SK-N-SH treated with all-trans-retinoic acid at 6 μM for 48 hours (cell line): ENCODE measurements around the gene HBB.

ENCODE experiments used
- ATAC-seq: fragments of 200-7000 bp; cut with Tn5 transposase; 3 replicates; pipeline ENCODE4 v1.9.1; 2020; ENCODE audit warnings: mild to moderate bottlenecking, moderate library complexity
- ARNTL ChIP-seq: fragments of 450-650 bp; formaldehyde crosslinking; IDR thresholded peaks from 2 replicates; pipeline ENCODE4 v1.5.0; 2020; ENCODE audit warnings: low read depth, mild to moderate bottlenecking, moderate library complexity, borderline replicate concordance
- BACH2 ChIP-seq: fragments of 250-450 bp; sonication (Bioruptor Pico); IDR thresholded peaks from 2 replicates; pipeline ENCODE4 v1.9.0; 2021; ENCODE audit warnings: mild to moderate bottlenecking, borderline replicate concordance
- CSDC2 ChIP-seq: fragments of 250-450 bp; sonication (Bioruptor Pico); IDR thresholded peaks from 2 replicates; pipeline ENCODE4 v1.5.0; 2020; ENCODE audit warnings: mild to moderate bottlenecking, moderate library complexity
- GLIS3 ChIP-seq: fragments of 250-450 bp; sonication (Bioruptor Pico); IDR thresholded peaks from 2 replicates; pipeline ENCODE4 v1.5.0; 2020; ENCODE audit warnings: mild to moderate bottlenecking, moderate library complexity
- ISL1 ChIP-seq: fragments of 250-450 bp; sonication (Bioruptor Pico); IDR thresholded peaks from 2 replicates; pipeline ENCODE4 v2.1.2; 2022; ENCODE audit warnings: mild to moderate bottlenecking, moderate library complexity
- POU6F1 ChIP-seq: fragments of 250-450 bp; sonication (Bioruptor Pico); IDR thresholded peaks from 2 replicates; pipeline ENCODE4 v1.8.0; 2021; ENCODE audit warnings: low read depth, mild to moderate bottlenecking, moderate library complexity, borderline replicate concordance
- PPARA ChIP-seq: fragments of 250-450 bp; sonication (Bioruptor Pico); IDR thresholded peaks from 2 replicates; pipeline ENCODE4 v1.5.0; 2020; ENCODE audit warnings: mild to moderate bottlenecking, borderline replicate concordance
- RARB ChIP-seq: fragments of 250-450 bp; sonication (Bioruptor Pico); IDR thresholded peaks from 2 replicates; pipeline ENCODE4 v1.8.0; 2021; ENCODE audit warnings: mild to moderate bottlenecking, moderate library complexity
- SNAI2 ChIP-seq: fragments of 250-450 bp; sonication (Bioruptor Pico); IDR thresholded peaks from 2 replicates; pipeline ENCODE4 v1.5.0; 2020; ENCODE audit warnings: mild to moderate bottlenecking, moderate library complexity
- TCF4 ChIP-seq: fragments of 250-450 bp; sonication (Bioruptor Pico); IDR thresholded peaks from 2 replicates; pipeline ENCODE4 v1.8.0; 2021; ENCODE audit warnings: mild to moderate bottlenecking, moderate library complexity, borderline replicate concordance
- TOX ChIP-seq: fragments of 250-450 bp; sonication (Bioruptor Pico); IDR thresholded peaks from 2 replicates; pipeline ENCODE4 v1.8.0; 2021; ENCODE audit warnings: mild to moderate bottlenecking, moderate library complexity, borderline replicate concordance
- TSHZ2 ChIP-seq: fragments of 250-450 bp; sonication (Bioruptor Pico); IDR thresholded peaks from 2 replicates; pipeline ENCODE4 v1.5.0; 2020; ENCODE audit warnings: mild to moderate bottlenecking, moderate library complexity
- ZC3H10 ChIP-seq: fragments of 250-450 bp; sonication (Bioruptor Pico); IDR thresholded peaks from 2 replicates; pipeline ENCODE4 v1.5.1; 2021; ENCODE audit warnings: mild to moderate bottlenecking, moderate library complexity
- ZFP3 ChIP-seq: fragments of 250-450 bp; sonication (Bioruptor Pico); IDR thresholded peaks from 2 replicates; pipeline ENCODE4 v1.5.0; 2020; ENCODE audit warnings: mild to moderate bottlenecking, moderate library complexity
- ZFP30 ChIP-seq: fragments of 450-650 bp; formaldehyde crosslinking; IDR thresholded peaks from 2 replicates; pipeline ENCODE4 v1.5.0; 2022; ENCODE audit warnings: mild to moderate bottlenecking, moderate library complexity
- ZNF565 ChIP-seq: fragments of 450-650 bp; formaldehyde crosslinking; conservative IDR thresholded peaks from 2 replicates; pipeline ENCODE4 v1.5.0; 2020; ENCODE audit warnings: low read depth, mild to moderate bottlenecking, moderate library complexity
- ZNF70 ChIP-seq: fragments of 450-650 bp; formaldehyde crosslinking; IDR thresholded peaks from 2 replicates; pipeline ENCODE4 v1.5.0; 2020; ENCODE audit warnings: mild to moderate bottlenecking, moderate library complexity
- ZNF8 ChIP-seq: fragments of 450-650 bp; formaldehyde crosslinking; IDR thresholded peaks from 2 replicates; pipeline ENCODE4 v1.5.0; 2020; ENCODE audit warnings: mild to moderate bottlenecking, moderate library complexity
- TF ChIP-seq, protein P1 (sequence below): fragments of 250-450 bp; sonication (Bioruptor Pico); IDR thresholded peaks from 2 replicates; pipeline ENCODE4 v1.5.1; 2021; ENCODE audit warnings: mild to moderate bottlenecking, moderate library complexity
- TF ChIP-seq, protein P2 (sequence below): fragments of 250-450 bp; sonication (Bioruptor Pico); IDR thresholded peaks from 2 replicates; pipeline ENCODE4 v1.8.0; 2020; ENCODE audit warnings: mild to moderate bottlenecking, moderate library complexity, borderline replicate concordance

The HBB gene

GRCh38 chr11:5240458-5240857 lies 13.6 kb upstream of the HBB start (continued):
- TF ChIP-seq POU6F1 (CRISPR knock-in tag), result no peak
- TF ChIP-seq RARB (CRISPR knock-in tag), result no peak
- TF ChIP-seq ISL1, result no peak
- no peak for TF ChIP-seq BACH2 (CRISPR knock-in tag)

GRCh38 chr11:5240056-5240455 lies 13.2 kb upstream of the HBB start:
- ATAC-seq, result no peak
- no peak for TF ChIP-seq ARNTL (CRISPR knock-in tag)
- TF ChIP-seq ZNF8, result no peak
- TF ChIP-seq CSDC2 (CRISPR knock-in tag), result no peak
- TF ChIP-seq, protein P1, sequence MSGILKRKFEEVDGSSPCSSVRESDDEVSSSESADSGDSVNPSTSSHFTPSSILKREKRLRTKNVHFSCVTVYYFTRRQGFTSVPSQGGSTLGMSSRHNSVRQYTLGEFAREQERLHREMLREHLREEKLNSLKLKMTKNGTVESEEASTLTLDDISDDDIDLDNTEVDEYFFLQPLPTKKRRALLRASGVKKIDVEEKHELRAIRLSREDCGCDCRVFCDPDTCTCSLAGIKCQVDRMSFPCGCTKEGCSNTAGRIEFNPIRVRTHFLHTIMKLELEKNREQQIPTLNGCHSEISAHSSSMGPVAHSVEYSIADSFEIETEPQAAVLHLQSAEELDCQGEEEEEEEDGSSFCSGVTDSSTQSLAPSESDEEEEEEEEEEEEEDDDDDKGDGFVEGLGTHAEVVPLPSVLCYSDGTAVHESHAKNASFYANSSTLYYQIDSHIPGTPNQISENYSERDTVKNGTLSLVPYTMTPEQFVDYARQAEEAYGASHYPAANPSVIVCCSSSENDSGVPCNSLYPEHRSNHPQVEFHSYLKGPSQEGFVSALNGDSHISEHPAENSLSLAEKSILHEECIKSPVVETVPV (CRISPR knock-in tag), result no peak
- no peak for TF ChIP-seq ZC3H10 (CRISPR knock-in tag)
- TF ChIP-seq RARB (CRISPR knock-in tag), result no peak
- no peak for TF ChIP-seq TOX
- no peak for TF ChIP-seq ZNF565 (CRISPR knock-in tag)
- TF ChIP-seq, all 23 proteins: peak for 0

DNA sequence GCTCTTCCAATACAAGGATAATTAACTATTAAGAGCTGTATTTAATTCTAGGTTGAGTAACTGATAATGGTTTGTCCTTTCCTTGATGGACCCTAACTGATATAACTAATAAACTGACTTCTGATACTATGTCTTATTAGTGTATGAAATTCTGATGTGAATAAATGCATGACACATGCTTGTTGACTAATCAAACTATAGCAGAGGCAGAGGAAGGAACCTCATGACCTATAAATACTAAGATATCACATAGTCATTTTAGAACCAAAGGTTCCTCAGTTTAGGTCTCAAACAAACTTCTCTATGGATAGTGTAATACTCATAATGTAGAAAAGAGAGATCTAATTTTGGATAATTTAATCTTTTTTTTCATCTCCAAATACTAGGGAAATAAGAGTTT lies 12.2 kb upstream of the HBB start:
- no peak for TF ChIP-seq TCF4 (CRISPR knock-in tag)
- TF ChIP-seq ZFP3 (CRISPR knock-in tag), result no peak
- no peak for TF ChIP-seq ZC3H10 (CRISPR knock-in tag)
- TF ChIP-seq GLIS3 (CRISPR knock-in tag), result no peak
- TF ChIP-seq POU6F1 (CRISPR knock-in tag), result no peak
- no peak for TF ChIP-seq ZNF565 (CRISPR knock-in tag)
- TF ChIP-seq, protein P1 (CRISPR knock-in tag), result no peak
- TF ChIP-seq TSHZ2, result no peak
- no peak for TF ChIP-seq TOX
- no peak for ATAC-seq

DNA sequence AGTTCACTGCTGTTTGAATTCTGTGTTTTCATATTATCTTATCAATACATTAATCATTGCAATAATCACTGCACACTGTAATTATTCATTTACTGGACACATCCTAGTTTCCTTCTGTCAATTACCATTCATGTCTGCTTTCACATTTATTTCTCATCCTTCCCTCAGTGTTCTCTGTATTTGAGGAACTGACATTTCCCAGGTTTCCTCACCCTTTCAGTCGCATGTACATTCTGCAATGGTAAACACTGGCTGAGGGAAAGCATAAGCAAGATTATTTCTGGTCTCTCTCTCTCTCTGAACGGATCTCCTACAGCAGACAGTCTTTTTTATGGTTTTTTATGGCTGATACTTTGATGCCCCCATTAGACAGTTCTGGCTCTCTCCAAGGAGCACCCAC lies 11.6 kb upstream of the HBB start:
- ATAC-seq, result no peak
- no peak for TF ChIP-seq ZNF70 (CRISPR knock-in tag)
- no peak for TF ChIP-seq ZFP30 (CRISPR knock-in tag)
- TF ChIP-seq TSHZ2, result no peak
- no peak for TF ChIP-seq BACH2 (CRISPR knock-in tag)
- no peak for TF ChIP-seq POU6F1 (CRISPR knock-in tag)
- no peak for TF ChIP-seq TCF4 (CRISPR knock-in tag)
- TF ChIP-seq ZNF565 (CRISPR knock-in tag), result no peak
- TF ChIP-seq GLIS3 (CRISPR knock-in tag), result no peak
- TF ChIP-seq, protein P2, sequence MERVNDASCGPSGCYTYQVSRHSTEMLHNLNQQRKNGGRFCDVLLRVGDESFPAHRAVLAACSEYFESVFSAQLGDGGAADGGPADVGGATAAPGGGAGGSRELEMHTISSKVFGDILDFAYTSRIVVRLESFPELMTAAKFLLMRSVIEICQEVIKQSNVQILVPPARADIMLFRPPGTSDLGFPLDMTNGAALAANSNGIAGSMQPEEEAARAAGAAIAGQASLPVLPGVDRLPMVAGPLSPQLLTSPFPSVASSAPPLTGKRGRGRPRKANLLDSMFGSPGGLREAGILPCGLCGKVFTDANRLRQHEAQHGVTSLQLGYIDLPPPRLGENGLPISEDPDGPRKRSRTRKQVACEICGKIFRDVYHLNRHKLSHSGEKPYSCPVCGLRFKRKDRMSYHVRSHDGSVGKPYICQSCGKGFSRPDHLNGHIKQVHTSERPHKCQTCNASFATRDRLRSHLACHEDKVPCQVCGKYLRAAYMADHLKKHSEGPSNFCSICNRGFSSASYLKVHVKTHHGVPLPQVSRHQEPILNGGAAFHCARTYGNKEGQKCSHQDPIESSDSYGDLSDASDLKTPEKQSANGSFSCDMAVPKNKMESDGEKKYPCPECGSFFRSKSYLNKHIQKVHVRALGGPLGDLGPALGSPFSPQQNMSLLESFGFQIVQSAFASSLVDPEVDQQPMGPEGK (CRISPR knock-in tag), result no peak
- no peak for TF ChIP-seq TOX
- TF ChIP-seq SNAI2 (CRISPR knock-in tag), result no peak
- TF ChIP-seq PPARA (CRISPR knock-in tag), result no peak
